Activated CD8-positive, alpha-beta memory T cell treated with anti-CD3 and anti-CD28 coated beads for 1 hour (primary cell): ENCODE measurements around the gene FAM120B.
"Not testable (repeated sequence)": the region's sequence is repeated elsewhere in the genome, so short reads cannot be mapped to it uniquely, and the experiment has no call there.

Experiments used
- DNase-seq, 2 donors: peaks; one replicate each; pipeline ENCODE4 v3.0.0-alpha.2; 2020; ENCODE audit warnings: low read depth in 1 of 2; ENCODE audit errors: extremely low read depth in 1 of 2

Gene FAM120B

DNA sequence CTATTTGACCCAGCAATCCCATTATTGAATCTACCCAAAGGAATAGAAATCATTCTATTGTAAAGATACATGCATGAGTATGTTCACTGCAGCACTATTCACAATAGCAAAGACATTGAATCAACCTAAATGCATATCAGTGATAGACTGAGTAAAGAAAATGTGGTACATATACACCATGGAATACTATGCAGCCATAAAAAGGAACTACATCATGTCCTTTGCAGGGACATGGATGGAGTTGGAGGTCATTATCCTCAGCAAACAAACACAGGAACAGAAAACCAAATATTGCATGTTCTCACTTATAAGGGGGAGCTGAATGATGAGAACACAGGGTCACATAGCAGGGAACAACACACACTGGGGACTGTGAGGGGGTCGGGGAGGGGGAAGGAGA is 48.6 kb downstream of the FAM120B start:
- DNase-seq = not testable (repeated sequence)

DNA sequence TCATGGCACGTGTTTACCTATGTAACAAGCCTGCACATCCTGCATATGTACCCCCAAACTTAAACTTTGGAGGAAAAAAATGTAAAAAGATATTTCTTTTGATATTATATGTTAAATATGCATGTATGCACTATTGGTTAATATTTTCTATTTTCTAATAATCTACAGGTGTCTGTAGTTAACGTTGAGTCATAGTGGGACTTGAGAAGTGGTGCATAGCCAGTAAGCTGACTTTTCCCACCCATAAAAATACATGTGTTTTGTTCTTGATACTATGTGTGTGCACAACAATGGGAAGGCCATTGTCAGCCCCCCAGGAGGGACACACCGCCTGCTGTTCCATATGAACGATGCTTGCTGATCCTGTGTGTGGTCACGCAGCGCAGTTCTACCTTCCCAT is 49.1 kb downstream of the FAM120B start:
- DNase-seq = no peak

GRCh38 chr6:170357812-170358211 is 51.3 kb downstream of the FAM120B start:
- no peak for DNase-seq

DNA sequence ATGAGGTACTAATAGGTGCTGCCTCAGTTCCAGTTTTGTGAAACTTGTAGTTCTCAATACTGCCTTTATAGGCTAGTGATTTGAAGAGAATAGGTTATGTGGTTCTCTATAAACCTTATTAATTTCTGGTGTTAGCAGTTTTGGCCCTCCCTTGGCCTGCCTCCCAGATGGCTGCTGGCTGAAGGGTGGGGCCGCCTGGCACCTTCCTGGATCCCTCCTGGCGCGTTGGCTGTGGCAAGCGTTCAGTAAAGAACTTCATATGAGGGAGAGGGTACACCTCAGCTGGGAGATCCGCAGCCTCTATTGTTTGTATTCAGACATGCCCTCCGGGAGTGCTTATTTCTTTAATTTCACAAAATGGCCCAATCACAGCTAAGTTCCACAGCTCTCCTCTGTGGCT is 51.9 kb downstream of the FAM120B start:
- no peak for DNase-seq

DNA sequence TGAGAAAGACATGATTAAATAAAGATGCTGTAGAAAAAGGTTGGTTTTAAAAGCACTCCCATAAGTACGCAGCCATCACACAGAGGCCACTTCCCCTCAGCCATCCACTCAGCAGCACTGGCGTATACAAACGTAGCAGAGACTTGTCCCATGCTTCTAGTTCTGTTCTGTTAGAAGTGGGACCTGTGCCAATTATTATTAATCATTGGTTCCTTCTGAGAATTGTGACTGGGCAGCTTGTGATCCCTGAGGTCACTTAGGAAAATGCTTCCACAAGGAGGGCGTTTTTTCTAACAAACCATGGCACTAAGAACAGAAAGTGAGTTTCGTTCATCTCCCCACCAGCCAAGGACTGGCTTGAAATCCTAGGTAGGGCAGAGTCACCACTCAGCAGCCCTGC is 53.9 kb downstream of the FAM120B start:
- DNase-seq = no peak

GRCh38 chr6:170361335-170361734 is 54.8 kb downstream of the FAM120B start:
- no peak for DNase-seq

GRCh38 chr6:170362121-170362520 is 55.6 kb downstream of the FAM120B start:
- DNase-seq = no peak

- no peak for DNase-seq
Measured at GRCh38 chr6:170363255-170363654, 56.7 kb downstream of the FAM120B start.

GRCh38 chr6:170365121-170365520 is 58.6 kb downstream of the FAM120B start:
- DNase-seq = no peak

DNA sequence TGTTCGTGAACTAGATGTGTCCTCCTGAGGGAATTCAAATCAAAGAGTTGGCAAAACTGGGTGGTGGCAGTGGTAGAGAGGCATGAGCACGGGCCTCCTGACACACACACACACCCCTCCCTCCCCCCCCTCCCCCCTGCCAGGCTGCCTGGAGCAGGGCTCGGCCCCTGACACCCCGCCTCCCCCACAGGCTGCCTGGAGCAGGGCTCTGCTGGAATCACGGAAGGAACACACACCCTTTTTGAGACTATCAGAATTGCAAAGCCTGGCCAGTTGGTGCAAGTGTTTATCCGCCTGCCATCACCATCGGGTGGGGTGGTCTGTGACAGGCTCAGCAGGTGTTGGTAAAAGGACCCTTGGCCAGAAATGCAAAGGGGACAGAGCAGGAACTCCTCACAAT is 59.0 kb downstream of the FAM120B start:
- no peak for DNase-seq

GRCh38 chr6:170366248-170366960 is 59.8 kb downstream of the FAM120B start:
- no peak for DNase-seq

DNA sequence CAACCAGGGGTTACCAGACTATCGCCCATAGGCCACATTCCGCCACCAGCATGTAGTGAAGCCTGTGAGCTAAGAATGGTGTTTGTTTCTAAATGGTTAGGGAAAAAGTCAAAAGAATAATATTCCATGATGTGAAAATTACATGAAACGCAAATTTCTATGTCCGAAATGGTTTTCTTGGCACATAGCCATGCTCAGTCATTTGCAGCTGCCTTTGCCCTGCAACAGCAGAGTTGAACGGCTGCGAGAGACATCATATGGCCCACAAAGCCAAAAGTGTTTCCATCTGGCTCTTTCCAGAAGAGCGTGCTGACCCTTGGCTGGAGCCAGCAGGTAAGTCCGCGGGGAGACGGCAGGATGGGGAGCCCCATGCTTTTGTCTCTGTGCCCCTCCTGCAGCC is 60.7 kb downstream of the FAM120B start:
- no peak for DNase-seq

- DNase-seq = no peak
Measured at GRCh38 chr6:170368544-170368943, 62.0 kb downstream of the FAM120B start.

- no peak for DNase-seq
Measured at GRCh38 chr6:170369403-170369802, 62.8 kb downstream of the FAM120B start.

GRCh38 chr6:170370416-170370815 is 63.9 kb downstream of the FAM120B start:
- DNase-seq = no peak

GRCh38 chr6:170371080-170371479 is 64.5 kb downstream of the FAM120B start:
- DNase-seq = no peak

- DNase-seq = no peak
Measured at GRCh38 chr6:170371588-170371987, 65.0 kb downstream of the FAM120B start.

DNA sequence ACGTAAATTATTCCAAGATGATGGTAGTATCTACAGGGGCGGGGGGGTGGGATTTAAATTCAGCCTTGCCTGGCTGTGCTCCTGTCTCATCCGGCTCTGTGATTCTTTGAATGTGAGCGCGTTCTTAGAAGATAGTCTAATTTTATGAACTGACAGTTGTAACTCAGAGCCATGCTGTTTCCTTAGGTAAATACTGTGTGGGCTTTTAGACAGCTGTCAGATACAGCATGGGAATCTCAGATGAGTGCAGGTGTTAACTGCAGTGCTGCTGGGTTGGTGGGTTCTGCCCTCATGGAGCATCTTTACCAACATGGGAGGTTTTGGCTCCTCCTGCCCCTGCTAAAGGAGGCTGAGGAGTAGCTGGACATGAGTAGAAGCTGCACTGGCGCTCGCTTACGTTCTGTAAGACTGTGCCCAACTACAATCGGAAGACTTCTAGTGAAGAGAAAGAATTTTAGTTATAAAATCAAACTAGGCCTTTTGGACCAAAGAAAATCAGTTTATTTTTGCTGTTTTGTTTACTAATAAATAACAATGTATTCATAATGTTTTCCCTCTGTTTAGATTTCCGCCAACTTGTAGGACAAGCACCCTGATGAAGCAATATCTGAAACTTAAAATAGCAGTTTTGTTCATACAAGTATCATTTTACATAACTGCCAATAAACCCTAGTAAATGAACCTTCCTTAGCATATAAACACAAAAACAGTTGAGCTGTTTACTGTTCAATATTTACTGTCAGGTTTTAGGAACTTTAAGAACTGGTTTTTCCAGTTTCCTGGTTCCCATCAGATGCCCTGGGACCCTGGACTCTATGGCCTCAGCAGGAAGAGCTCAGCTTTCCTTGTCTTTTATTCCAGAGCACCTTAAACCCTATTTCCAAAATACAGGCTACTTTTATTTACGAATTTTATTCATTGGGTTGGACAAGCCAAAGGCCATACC is 66.1 kb downstream of the FAM120B start:
- no peak for DNase-seq

- no peak for DNase-seq
Measured at GRCh38 chr6:170374571-170375444, 68.2 kb downstream of the FAM120B start.

GRCh38 chr6:170375661-170376060 is 69.1 kb downstream of the FAM120B start:
- no peak for DNase-seq

DNA sequence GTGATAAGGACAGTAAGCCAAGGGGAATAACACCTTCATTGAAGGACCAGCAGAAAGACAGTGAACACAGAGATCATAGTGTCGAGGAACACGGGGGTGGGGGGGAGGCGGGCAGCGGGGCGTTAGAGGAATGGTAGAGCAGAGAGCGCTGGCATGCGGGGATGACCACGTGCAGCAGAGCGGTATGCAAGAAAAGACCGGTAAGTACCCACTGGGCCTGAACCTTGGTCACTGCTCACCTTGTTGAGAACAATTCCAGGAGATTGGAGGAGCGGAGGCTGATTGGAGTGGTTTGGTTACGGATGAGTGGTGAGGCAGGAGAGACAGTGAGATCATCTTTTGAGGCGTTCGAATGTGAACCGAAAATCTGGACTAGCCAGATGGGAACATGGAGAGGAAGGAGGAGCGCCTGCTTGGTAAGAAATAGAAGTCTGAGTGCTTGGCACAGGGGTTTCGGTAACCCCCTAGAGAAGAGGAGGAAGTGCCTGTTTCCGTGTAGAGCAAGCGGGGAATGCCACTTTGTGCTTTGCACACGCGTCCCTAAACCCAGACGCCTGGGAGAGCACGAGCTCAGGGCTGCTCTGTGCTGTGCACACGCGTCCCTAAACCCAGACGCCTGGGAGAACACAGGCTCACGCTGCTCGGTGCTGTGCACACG is 70.0 kb downstream of the FAM120B start:
- DNase-seq = no peak
